OCI-LY3 (cell line): Measurements from ENCODE around the gene MAP1LC3B.

Source experiments
- EZH2phosphoT487 ChIP-seq: fragments of 200-600 bp; shearing (Covaris generic); IDR thresholded peaks from 2 replicates; pipeline ENCODE4 v1.6.1; 2018; ENCODE audit warnings: antibody characterized with exemption, mixed run types, low read depth
- TF ChIP-seq, protein P1 (sequence below): fragments of 200-600, 300-600 bp; sonication (generic); IDR thresholded peaks from 2 replicates; pipeline ENCODE4 v1.5.1; 2014; ENCODE audit warnings: antibody characterized with exemption, low read length, low read depth

- TF ChIP-seq, protein P1, sequence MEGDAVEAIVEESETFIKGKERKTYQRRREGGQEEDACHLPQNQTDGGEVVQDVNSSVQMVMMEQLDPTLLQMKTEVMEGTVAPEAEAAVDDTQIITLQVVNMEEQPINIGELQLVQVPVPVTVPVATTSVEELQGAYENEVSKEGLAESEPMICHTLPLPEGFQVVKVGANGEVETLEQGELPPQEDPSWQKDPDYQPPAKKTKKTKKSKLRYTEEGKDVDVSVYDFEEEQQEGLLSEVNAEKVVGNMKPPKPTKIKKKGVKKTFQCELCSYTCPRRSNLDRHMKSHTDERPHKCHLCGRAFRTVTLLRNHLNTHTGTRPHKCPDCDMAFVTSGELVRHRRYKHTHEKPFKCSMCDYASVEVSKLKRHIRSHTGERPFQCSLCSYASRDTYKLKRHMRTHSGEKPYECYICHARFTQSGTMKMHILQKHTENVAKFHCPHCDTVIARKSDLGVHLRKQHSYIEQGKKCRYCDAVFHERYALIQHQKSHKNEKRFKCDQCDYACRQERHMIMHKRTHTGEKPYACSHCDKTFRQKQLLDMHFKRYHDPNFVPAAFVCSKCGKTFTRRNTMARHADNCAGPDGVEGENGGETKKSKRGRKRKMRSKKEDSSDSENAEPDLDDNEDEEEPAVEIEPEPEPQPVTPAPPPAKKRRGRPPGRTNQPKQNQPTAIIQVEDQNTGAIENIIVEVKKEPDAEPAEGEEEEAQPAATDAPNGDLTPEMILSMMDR, result no peak
- no peak for TF ChIP-seq EZH2phosphoT487
Observed at GRCh38 chr16:87369117-87369765, 22.9 kb upstream of the MAP1LC3B start.
